Stimulated activated CD8-positive, alpha-beta memory T cell treated with anti-CD3 and anti-CD28 coated beads, Interleukin-15, amount 100 ng/mL, for 1 hour (primary cell): ENCODE measurements around the gene DICER1.
"Not testable (repeated sequence)": the region's sequence is repeated elsewhere in the genome, so short reads cannot be mapped to it uniquely, and the experiment has no call there.

Experiments
- DNase-seq: peaks from one replicate; pipeline ENCODE4 v3.0.0-alpha.2; 2020; ENCODE audit warnings: low read depth

Gene DICER1

GRCh38 chr14:95146079-95146771 lies 11.1 kb downstream of the DICER1 start:
- no peak for DNase-seq

- DNase-seq, result no peak
Measured at GRCh38 chr14:95144849-95145248, 12.5 kb downstream of the DICER1 start.

DNA sequence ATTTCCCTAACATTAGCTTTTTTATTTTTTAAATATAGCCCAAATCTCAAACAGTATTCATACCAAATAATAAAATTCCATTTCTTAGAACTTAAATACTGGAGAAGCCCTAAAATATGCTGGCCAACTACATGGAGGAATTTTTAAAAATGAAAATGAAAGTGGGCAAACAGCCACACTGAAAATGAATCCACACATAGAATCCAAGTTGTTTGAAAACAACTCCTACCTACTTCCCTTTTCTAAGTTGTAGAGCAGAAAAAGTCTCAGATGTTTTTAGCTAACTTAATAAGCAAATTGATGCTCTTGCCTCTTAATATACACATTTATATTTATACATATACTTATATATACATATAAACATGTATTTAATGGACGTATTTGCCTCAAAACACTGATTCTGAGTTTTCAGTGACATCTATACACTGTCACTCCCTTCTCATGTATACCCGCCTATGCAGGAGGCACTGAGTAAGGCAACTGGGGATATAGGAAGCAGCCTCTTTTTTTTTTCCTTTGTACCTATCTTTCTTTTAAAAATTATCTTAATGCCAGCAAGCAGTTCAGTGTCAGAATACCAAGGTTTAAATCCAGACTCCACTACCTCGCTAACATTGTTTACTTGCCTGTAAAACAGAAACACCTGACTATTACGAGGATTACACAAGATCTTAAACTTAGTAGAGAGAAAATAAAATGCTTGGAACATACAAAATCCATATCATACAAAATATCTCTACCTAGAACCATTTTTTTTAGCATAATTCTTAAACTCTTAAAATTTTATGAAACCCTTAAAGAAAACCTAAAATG lies 13.3 kb downstream of the DICER1 start:
- no peak for DNase-seq

GRCh38 chr14:95142208-95142607 lies 15.1 kb downstream of the DICER1 start:
- no peak for DNase-seq

GRCh38 chr14:95141684-95142083 lies 15.6 kb downstream of the DICER1 start:
- no peak for DNase-seq

GRCh38 chr14:95140060-95140858 lies 17.1 kb downstream of the DICER1 start:
- no peak for DNase-seq

DNA sequence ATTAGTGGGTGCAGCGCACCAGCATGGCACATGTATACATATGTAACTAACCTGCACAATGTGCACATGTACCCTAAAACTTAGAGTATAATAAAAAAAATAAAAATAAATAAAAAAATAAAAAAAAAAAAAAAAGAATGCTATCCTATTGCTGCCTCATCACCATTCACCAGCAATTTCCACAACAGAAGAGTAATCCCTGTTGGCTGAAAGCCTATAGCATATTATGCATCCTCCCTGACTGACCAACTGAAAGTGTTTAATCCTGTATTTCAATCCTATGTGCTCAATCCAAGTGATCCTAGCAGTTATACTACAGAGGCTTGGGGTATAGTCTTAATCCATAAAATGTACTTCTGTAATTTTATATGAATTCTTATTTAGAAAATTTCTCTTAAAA lies 18.5 kb downstream of the DICER1 start:
- no peak for DNase-seq

- not testable (repeated sequence) for DNase-seq
Measured at GRCh38 chr14:95138455-95138854, 18.9 kb downstream of the DICER1 start.

- DNase-seq, result no peak
Measured at GRCh38 chr14:95137804-95138167, 19.5 kb downstream of the DICER1 start.

DNA sequence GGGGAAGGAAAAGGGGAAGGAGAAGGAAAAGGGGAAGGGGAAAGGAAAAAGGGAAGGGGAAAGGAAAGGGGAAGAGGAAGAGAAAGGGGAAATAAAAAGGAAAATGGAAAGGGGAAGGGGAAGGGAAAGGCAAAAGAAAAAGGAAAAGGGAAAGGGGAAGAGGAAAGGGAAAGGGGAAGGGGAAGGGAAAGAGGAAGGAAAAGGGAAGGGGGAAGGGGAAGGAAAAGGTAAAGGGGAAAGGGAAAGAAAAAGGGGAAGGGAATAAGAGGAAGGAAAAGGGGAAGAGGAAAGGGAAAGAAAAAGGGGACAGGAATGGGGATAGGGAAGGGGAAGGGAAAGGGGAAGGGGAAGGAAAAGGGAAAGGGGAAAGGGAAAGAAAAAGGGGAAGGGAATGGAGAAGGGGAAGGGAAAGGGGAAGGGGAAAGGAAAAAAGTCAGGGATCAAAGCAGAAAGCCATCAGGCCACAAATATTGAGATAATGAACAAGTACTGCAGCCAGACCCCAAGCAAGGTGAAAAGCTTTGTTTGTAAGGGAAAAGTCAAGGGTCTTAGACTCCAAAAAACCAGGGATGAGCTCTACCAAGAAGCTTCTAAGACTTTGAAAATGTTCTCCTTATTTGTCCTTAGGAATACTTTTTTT lies 20.0 kb downstream of the DICER1 start:
- DNase-seq, result no peak

GRCh38 chr14:95136631-95137030 lies 20.7 kb downstream of the DICER1 start:
- no peak for DNase-seq

DNA sequence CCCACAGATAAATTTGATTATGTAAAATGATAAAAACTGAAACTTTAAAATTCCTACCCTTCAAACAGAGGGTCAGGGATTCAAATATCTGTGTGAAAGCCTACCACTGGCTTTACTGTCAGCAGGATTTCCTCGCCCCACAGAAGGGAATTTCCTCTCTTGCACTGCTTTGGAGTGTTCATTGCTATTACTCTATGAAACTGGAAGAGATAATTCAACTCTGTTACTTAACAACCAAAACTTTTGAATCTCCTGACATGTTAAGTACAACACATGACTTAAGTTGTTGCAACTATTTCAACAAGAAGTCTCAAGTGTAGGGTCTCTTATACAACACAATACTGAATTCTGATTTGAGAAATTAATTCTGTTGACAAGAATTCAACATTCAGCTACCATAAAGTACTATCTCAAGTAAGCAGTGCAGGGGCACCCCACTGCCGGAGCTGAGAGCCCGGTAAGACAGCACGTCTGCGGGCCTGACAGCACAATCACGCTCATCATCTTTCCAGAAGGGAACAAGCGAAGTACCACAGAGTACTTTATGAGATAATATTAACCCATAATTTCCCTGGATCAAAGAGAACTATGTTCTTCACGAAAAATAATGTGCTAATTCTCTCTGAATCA lies 22.9 kb downstream of the DICER1 start:
- DNase-seq, result no peak

DNA sequence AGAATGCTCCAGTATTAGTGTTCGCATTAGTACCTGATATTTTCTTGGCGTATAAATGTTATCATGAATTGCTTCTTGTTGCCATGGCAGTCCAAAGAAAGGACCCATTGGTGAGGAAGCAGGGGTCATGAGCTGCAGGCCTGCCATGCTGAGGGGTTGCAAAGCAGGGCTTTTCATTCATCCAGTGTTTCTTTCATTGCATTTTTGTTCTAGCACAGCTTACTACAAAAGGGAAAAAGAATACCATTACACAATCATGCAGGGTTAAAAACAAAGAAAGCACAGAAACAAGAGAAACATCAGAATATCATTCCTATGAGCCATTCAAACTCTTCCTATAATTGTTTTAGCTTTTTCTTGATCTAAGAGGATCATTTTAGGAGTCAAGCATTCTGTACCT lies 24.0 kb downstream of the DICER1 start:
- no peak for DNase-seq

- DNase-seq, result no peak
Measured at GRCh38 chr14:95132760-95133159, 24.6 kb downstream of the DICER1 start.

DNA sequence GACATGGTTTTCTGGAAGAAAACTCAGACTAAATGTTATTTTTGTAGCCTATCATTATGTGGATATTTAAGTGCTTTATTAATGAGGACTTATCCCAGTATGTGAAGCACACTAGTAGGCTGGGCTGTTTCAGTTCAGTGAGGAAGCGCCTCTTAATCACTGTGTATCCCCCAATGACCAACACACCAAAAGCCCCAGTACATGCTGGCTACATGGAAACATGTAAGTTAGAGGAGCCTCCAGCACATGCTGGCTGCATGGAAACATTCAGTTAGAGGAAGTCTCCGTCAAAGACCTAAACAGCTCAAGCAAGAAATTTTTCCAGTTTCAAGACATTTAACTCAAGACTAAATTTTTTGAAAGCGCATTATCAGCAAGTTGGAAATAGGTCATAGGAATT lies 26.8 kb downstream of the DICER1 start:
- no peak for DNase-seq

- no peak for DNase-seq
Measured at GRCh38 chr14:95128140-95128539, 29.2 kb downstream of the DICER1 start.

- no peak for DNase-seq
Measured at GRCh38 chr14:95127531-95127911, 29.8 kb downstream of the DICER1 start.

DNA sequence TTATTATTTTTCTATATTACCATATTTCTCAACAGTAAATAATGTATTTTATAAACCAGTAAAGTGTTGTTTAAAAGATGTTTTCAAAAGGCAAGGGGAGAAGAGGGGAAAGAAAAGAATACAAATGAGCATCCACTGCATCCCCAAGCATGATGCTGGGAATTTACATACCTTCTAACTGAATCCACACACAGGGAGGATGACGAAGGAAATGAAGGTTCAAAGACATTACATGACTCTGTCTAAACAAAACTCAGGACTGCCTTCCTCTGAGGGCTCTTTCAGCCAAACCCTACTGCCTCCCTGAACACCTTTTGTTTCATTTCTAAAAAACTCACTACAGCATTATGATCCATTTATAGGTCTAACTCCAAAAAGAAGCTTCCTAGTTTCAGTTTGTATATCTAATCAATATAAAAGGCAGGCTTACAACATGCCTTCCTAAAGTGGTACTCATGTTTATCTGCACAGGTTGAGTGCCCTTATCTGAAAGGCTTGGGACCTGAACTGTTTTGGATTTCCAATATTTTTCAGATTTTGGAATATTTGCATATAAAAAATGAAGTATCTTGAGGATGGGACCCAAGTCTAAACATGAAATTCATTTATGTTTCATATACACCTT lies 30.3 kb downstream of the DICER1 start:
- DNase-seq, result no peak

- DNase-seq, result no peak
Measured at GRCh38 chr14:95125915-95126314, 31.4 kb downstream of the DICER1 start.

- no peak for DNase-seq
Measured at GRCh38 chr14:95125221-95125620, 32.1 kb downstream of the DICER1 start.

GRCh38 chr14:95123891-95124579 lies 33.3 kb downstream of the DICER1 start:
- DNase-seq, result no peak
